Mesothelial cell of epicardium (in vitro differentiated cells): ENCODE data around the gene AKAP13. TPM values are rescaled to one million over a fixed set of nuclear protein-coding genes. Genes with fewer than 3 reads are reported as not detected.

Source experiments
- DNase-seq, 2 experiments: peaks; one replicate each; pipeline ENCODE4 v3.0.0; 2021; ENCODE audit warnings: low spot score in 2 of 2; ENCODE audit not compliant: unreplicated experiment in 2 of 2
- H3K27ac Mint-ChIP-seq: 2 replicates; pipeline ENCODE4 v1.8.0; 2021; ENCODE audit warnings: mixed read lengths
- H3K27me3 Mint-ChIP-seq: 2 replicates; pipeline ENCODE4 v1.8.0; 2021; ENCODE audit warnings: low read depth, mixed read lengths
- H3K36me3 Mint-ChIP-seq: 2 replicates; pipeline ENCODE4 v1.8.0; 2021; ENCODE audit warnings: mixed read lengths
- H3K4me1 Mint-ChIP-seq: 2 replicates; pipeline ENCODE4 v1.8.0; 2021; ENCODE audit warnings: mixed read lengths
- H3K4me3 Mint-ChIP-seq: 2 replicates; pipeline ENCODE4 v1.8.0; 2021; ENCODE audit warnings: mild to moderate bottlenecking, moderate library complexity, mixed read lengths
- H3K9me3 Mint-ChIP-seq: 2 replicates; pipeline ENCODE4 v1.8.0; 2021; ENCODE audit warnings: mixed read lengths
- total RNA-seq: library from RNA; stranded (reverse); gene quantifications from 3 replicates; pipeline ENCODE4 v1.2.1, GENCODE V29; 2021
- TF ChIP-seq, protein P1 (sequence below): fragments of 200-600 bp; sonication (generic); IDR thresholded peaks from one replicate; pipeline ENCODE4 v1.5.0; 2021; ENCODE audit warnings: antibody characterized with exemption; ENCODE audit not compliant: unreplicated experiment

AKAP13 gene
- total RNA-seq, 1 donor from 2014 or later: 109 TPM

GRCh38 chr15:85757073-85757938, 376.9 kb downstream of the AKAP13 start:
- DNase-seq: no peak
- peaks cover 3% of the 10 kb centered on the region for H3K36me3 Mint-ChIP-seq
- H3K4me3 Mint-ChIP-seq: no peak overlapping the region
- peaks cover 3% of the 10 kb centered on the region for H3K4me1 Mint-ChIP-seq
- no peak overlapping the region for H3K27ac Mint-ChIP-seq
- H3K9me3 Mint-ChIP-seq: no peaks in the 10 kb centered on the region
- H3K27me3 Mint-ChIP-seq: no peaks in the 10 kb centered on the region
- TF ChIP-seq, protein P1, sequence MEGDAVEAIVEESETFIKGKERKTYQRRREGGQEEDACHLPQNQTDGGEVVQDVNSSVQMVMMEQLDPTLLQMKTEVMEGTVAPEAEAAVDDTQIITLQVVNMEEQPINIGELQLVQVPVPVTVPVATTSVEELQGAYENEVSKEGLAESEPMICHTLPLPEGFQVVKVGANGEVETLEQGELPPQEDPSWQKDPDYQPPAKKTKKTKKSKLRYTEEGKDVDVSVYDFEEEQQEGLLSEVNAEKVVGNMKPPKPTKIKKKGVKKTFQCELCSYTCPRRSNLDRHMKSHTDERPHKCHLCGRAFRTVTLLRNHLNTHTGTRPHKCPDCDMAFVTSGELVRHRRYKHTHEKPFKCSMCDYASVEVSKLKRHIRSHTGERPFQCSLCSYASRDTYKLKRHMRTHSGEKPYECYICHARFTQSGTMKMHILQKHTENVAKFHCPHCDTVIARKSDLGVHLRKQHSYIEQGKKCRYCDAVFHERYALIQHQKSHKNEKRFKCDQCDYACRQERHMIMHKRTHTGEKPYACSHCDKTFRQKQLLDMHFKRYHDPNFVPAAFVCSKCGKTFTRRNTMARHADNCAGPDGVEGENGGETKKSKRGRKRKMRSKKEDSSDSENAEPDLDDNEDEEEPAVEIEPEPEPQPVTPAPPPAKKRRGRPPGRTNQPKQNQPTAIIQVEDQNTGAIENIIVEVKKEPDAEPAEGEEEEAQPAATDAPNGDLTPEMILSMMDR: no peak

DNA sequence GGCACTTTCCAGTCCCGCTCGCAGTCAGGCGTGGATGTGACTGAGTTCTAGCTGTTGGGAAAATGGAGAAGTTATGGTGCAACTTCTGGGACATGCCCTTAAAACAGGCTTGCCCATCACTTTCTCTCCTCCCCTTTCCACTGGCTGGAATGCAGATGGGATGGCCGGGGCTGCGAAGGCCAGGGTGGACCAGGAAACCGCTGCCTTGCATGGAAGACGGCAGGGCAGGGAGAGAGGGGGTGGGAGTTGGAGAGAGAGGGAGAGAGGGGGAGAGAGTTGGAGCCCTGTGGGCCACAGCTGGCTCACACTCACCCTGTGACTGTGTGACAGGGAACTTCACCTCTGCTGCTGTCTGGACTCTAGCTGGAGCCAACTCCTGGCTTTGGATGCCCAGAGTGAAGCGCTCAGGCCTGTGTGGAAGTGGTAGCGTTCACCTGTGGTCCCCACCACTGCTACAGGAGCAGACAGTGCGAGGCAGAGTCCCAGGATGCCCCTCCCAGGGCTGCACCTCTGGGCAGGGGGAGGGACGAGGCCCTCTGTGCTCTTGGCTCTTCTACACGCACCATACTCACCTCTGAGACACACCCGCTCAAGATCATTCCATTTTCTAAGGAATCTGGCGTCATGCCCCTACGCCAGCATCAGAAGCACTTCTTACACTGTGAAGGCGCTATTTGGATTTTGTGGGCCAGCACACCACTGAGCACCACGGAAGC, 377.7 kb downstream of the AKAP13 start:
- no peak overlapping the region for H3K27ac Mint-ChIP-seq
- no peaks in the 10 kb centered on the region for H3K9me3 Mint-ChIP-seq
- H3K4me1 Mint-ChIP-seq: no peaks in the 10 kb centered on the region
- H3K36me3 Mint-ChIP-seq: peaks cover 3% of the 10 kb centered on the region
- H3K4me3 Mint-ChIP-seq: no peak overlapping the region
- H3K27me3 Mint-ChIP-seq: no peaks in the 10 kb centered on the region
- TF ChIP-seq, protein P1: no peak
- DNase-seq: no peak

DNA sequence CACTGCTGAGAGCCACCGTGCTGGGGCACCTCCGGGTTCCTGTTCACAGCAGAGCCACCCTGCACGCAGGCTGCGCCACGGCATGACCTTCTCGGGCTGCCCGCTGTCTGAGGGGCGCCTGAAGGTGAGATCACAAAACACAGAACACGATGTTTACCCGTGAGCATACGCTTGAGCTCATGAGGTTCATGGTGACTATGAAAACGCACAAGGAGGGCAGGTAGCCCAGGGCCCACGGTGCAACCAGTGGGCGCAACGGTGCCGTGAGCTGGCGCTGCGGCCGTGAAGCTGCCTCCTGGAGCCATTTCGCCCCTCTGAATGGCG, 378.2 kb downstream of the AKAP13 start:
- Mint-ChIP-seq H3K9me3 (no peaks in the 10 kb centered on the region), H3K27ac (no peak overlapping the region), H3K4me3 (no peak overlapping the region), H3K27me3 (no peaks in the 10 kb centered on the region), H3K36me3 (peaks cover 3% of the 10 kb centered on the region), H3K4me1 (no peaks in the 10 kb centered on the region)
- TF ChIP-seq, protein P1: no peak
- no peak for DNase-seq

- Mint-ChIP-seq H3K4me3 (no peak overlapping the region), H3K27me3 (no peaks in the 10 kb centered on the region), H3K9me3 (no peaks in the 10 kb centered on the region), H3K36me3 (peaks cover 3% of the 10 kb centered on the region), H3K4me1 (no peaks in the 10 kb centered on the region), H3K27ac (no peak overlapping the region)
- no peak for DNase-seq
- TF ChIP-seq, protein P1: no peak
These were observed 379.0 kb downstream of the AKAP13 start for GRCh38 chr15:85759376-85759775.

DNA sequence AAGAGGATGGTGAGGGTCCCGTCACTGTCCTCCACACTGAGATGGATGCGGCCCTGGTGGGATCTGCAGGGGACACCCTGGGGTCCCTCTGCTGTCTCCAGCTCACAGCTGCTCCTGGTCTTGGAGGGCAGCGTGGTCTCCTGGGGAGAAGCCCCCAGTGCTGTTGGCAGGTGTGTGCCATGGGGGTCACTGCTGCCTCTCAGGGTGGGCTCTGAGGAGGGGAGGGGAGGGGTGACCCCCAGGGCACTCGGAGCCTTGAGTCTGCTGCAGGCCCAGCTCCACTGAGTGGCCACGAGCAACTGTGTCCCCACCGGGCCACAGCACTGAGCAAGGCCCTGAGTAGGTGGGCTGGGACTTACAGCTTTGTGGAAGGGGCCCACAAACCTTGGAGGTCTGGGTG, 379.6 kb downstream of the AKAP13 start:
- H3K4me3 Mint-ChIP-seq: no peak overlapping the region
- H3K4me1 Mint-ChIP-seq: no peaks in the 10 kb centered on the region
- no peak overlapping the region for H3K27ac Mint-ChIP-seq
- H3K9me3 Mint-ChIP-seq: no peaks in the 10 kb centered on the region
- H3K27me3 Mint-ChIP-seq: no peaks in the 10 kb centered on the region
- TF ChIP-seq, protein P1: no peak
- DNase-seq: no peak
- peaks cover 3% of the 10 kb centered on the region for H3K36me3 Mint-ChIP-seq
